Lower leg skin (tissue), 4 donors: Measurements from ENCODE around the gene BCL7A. TPM values are rescaled to one million over a fixed set of nuclear protein-coding genes. Genes with fewer than 3 reads are reported as not detected.

Source experiments
- DNase-seq, 2 donors: peaks; one replicate each; pipeline ENCODE4 v3.0.0-alpha.2; 2019; ENCODE audit warnings: low spot score in 2 of 2
- H3K4me3 ChIP-seq: fragments of 200-600 bp; sonication (generic); 2 replicates; pipeline ENCODE4 v1.5.1; 2017; ENCODE audit warnings: mild to moderate bottlenecking, low read depth; ENCODE audit not compliant: poor library complexity, severe bottlenecking
- CTCF ChIP-seq, 3 donors: fragments of 450-650 bp; IDR thresholded peaks; one replicate each; pipeline ENCODE4 v1.5.1; 2016; ENCODE audit warnings: antibody characterized with exemption in 3 of 3, mild to moderate bottlenecking in 3 of 3, moderate library complexity in 2 of 3
- POLR2A ChIP-seq, 2 donors: fragments of 450-650 bp; IDR thresholded peaks; one replicate each; pipeline ENCODE4 v1.6.1; 2016 to 2017; ENCODE audit warnings: antibody characterized with exemption in 2 of 2, mild to moderate bottlenecking in 1 of 2, moderate library complexity in 1 of 2
- WGBS, 2 donors: methylation state at CpG; one replicate each; pipeline ENCODE4 v1.1.5; 2018; 5-methylcytosine and 5-hydroxymethylcytosine counted together
- intact Hi-C: fragments of 100-400 bp; cut with DNase I; formaldehyde crosslinking; loops from one replicate; pipeline ENCODE4 v1.15.0; 2023; ENCODE audit warnings: low total_unique reads
- total RNA-seq, 4 donors: library from RNA; depleted of rRNA; stranded (reverse); fragments of >200 nt; gene quantifications; one replicate each; pipeline ENCODE4 v1.1.0, GENCODE V29; 2016

Gene BCL7A
- total RNA-seq, 4 donors from 2014 or later, result 17.8 to 22.3 (median 18.9) TPM

- H3K4me3 ChIP-seq, result no peak overlapping the region
- TF ChIP-seq POLR2A (IDR thresholded peaks at IDR 0.05) (no peak), CTCF (IDR thresholded peaks at IDR 0.05) (no peak)
- 64 to 68% methylated on average over 9 of the region's 9 CpGs for WGBS, 2 donors
- no peak for DNase-seq
- intact Hi-C loops, result no loop called here
These were observed 25.4 kb upstream of the BCL7A start for GRCh38 chr12:121996050-121996944.

- DNase-seq, result no peak
- H3K4me3 ChIP-seq, result no peak overlapping the region
- TF ChIP-seq POLR2A (IDR thresholded peaks at IDR 0.05), result no peak
- no peak for TF ChIP-seq CTCF (IDR thresholded peaks at IDR 0.05)
- intact Hi-C loops, result no loop called here
- WGBS, 2 donors, result 85 to 87% methylated on average over 13 of the region's 13 CpGs
These were observed 24.6 kb upstream of the BCL7A start for GRCh38 chr12:121996945-121997612.

GRCh38 chr12:122001466-122002209 lies 20.0 kb upstream of the BCL7A start:
- H3K4me3 ChIP-seq, result no peak overlapping the region
- 62 to 78% methylated on average over 17 of the region's 17 CpGs for WGBS, 2 donors
- peak in 1 of 2 donors; percentile 50 for DNase-seq
- intact Hi-C loops, result no loop called here
- no peak for TF ChIP-seq POLR2A (IDR thresholded peaks at IDR 0.05)
- TF ChIP-seq CTCF (IDR thresholded peaks at IDR 0.05), result no peak

- DNase-seq, result no peak
- TF ChIP-seq POLR2A (IDR thresholded peaks at IDR 0.05), result no peak
- TF ChIP-seq CTCF (IDR thresholded peaks at IDR 0.05), result no peak
- intact Hi-C loops, result no loop called here
- 51 to 52% methylated on average over 28 of the region's 28 CpGs for WGBS, 2 donors
- no peak overlapping the region for H3K4me3 ChIP-seq
These were observed 17.8 kb upstream of the BCL7A start for GRCh38 chr12:122003651-122004611.

DNA sequence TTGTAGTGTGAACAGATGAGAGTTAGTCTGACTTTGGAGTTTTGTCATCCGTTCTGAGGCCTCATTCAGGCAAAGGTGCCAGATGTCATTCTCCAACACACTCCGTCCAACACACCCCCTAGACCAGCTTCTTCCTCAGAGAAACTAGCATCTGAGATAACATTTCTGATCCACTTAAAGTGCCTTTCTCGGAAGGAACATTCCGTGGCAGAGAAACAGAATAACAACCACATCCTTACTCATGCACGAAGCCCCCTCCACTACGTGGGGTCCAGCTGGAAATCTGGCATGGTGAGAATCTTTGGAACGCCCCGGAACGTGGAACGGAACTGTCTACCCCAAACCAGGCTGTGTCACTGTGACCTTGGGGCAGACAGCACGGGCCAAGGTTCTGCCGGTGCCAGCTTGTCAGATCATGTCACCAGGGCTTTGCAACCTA lies 17.0 kb upstream of the BCL7A start:
- intact Hi-C loops, result no loop called here
- no peak for TF ChIP-seq CTCF (IDR thresholded peaks at IDR 0.05)
- no peak for TF ChIP-seq POLR2A (IDR thresholded peaks at IDR 0.05)
- DNase-seq, result no peak
- H3K4me3 ChIP-seq, result no peak overlapping the region
- WGBS, 2 donors, result 19 to 29% methylated on average over 12 of the region's 12 CpGs
